HG02840 (cell line): ENCODE results near the gene WSCD1.

Experiments used
- ATAC-seq: cut with Tn5 transposase; IDR thresholded peaks from one replicate; pipeline ENCODE4 v1.9.1; 2021; ENCODE audit warnings: mild to moderate bottlenecking, moderate library complexity, moderate number of reproducible peaks; ENCODE audit not compliant: unreplicated experiment, low FRiP score

WSCD1 gene

GRCh38 chr17:6104956-6105648 lies 34.9 kb downstream of the WSCD1 start:
- no peak for ATAC-seq

GRCh38 chr17:6105649-6106007 lies 35.4 kb downstream of the WSCD1 start:
- no peak for ATAC-seq

- ATAC-seq = no peak
Measured at GRCh38 chr17:6106212-6106611, 36.0 kb downstream of the WSCD1 start.

GRCh38 chr17:6107791-6108190 lies 37.6 kb downstream of the WSCD1 start:
- ATAC-seq = no peak

- no peak for ATAC-seq
Measured at GRCh38 chr17:6108382-6108781, 38.2 kb downstream of the WSCD1 start.

GRCh38 chr17:6108987-6109386 lies 38.8 kb downstream of the WSCD1 start:
- ATAC-seq = no peak

GRCh38 chr17:6109536-6109935 lies 39.4 kb downstream of the WSCD1 start:
- ATAC-seq = no peak

GRCh38 chr17:6110088-6110487 lies 39.9 kb downstream of the WSCD1 start:
- ATAC-seq = no peak

- ATAC-seq = no peak
Measured at GRCh38 chr17:6110592-6110991, 40.4 kb downstream of the WSCD1 start.

- no peak for ATAC-seq
Measured at GRCh38 chr17:6120351-6120750, 50.2 kb downstream of the WSCD1 start.

GRCh38 chr17:6124856-6125255 lies 54.7 kb downstream of the WSCD1 start:
- no peak for ATAC-seq

GRCh38 chr17:6126768-6127167 lies 56.6 kb downstream of the WSCD1 start:
- no peak for ATAC-seq

GRCh38 chr17:6134721-6135120 lies 64.5 kb downstream of the WSCD1 start:
- ATAC-seq = no peak

GRCh38 chr17:6135236-6135635 lies 65.1 kb downstream of the WSCD1 start:
- no peak for ATAC-seq

GRCh38 chr17:6135996-6136395 lies 65.8 kb downstream of the WSCD1 start:
- ATAC-seq = no peak

GRCh38 chr17:6137716-6138502 lies 67.7 kb downstream of the WSCD1 start:
- no peak for ATAC-seq

GRCh38 chr17:6138761-6139446 lies 68.7 kb downstream of the WSCD1 start:
- no peak for ATAC-seq

GRCh38 chr17:6139447-6139832 lies 69.3 kb downstream of the WSCD1 start:
- ATAC-seq = no peak

- no peak for ATAC-seq
Measured at GRCh38 chr17:6140188-6140587, 70.0 kb downstream of the WSCD1 start.

- no peak for ATAC-seq
Measured at GRCh38 chr17:6140728-6141330, 70.7 kb downstream of the WSCD1 start.

- no peak for ATAC-seq
Measured at GRCh38 chr17:6142701-6143100, 72.5 kb downstream of the WSCD1 start.
